ENCODE data around the gene ARHGEF12. TPM values are rescaled to one million over a fixed set of nuclear protein-coding genes. Genes with fewer than 3 reads are reported as not detected.

ARHGEF12 gene
- polyA plus RNA-seq, 3 donors = 0.25 to 0.87 (median 0.27) TPM

GRCh38 chr11:120523196-120523595 lies 187.0 kb downstream of the ARHGEF12 start:
- Histone ChIP-seq H3K9ac (ENCODE audit: insufficient read depth, low read length, poor library complexity, severe bottlenecking) (no peak overlapping the region), H3K27ac (ENCODE audit: low read depth in 1 of 2, low read length in 2 of 2) (no peak overlapping the region), H3K36me3 (replicated peaks in 1 of 2; ENCODE audit: control insufficient read depth in 1 of 2, insufficient read depth in 2 of 2, low read length in 2 of 2) (no peaks in the 10 kb centered on the region), H2AFZ (ENCODE audit: insufficient read depth, low read depth, low read length, poor library complexity, severe bottlenecking) (no peak overlapping the region), H3K9me3 (replicated peaks in 1 of 2; ENCODE audit: control insufficient read depth in 1 of 2, insufficient read depth in 1 of 2, low read length in 2 of 2) (no peaks in the 10 kb centered on the region), H3K27me3 (ENCODE audit: control insufficient read depth in 2 of 2, insufficient read depth in 2 of 2, low read length in 2 of 2) (peaks cover 0 to 6% of the 10 kb centered on the region in 2 donors), H3K4me2 (replicated peaks; ENCODE audit: extremely low read depth, low read length, poor library complexity, severe bottlenecking) (no peak overlapping the region), H3K79me2 (ENCODE audit: insufficient read depth, low read length) (no peaks in the 10 kb centered on the region), H3K4me1 (ENCODE audit: control insufficient read depth in 1 of 2, insufficient read depth in 2 of 2, low read length in 2 of 2) (no peaks in the 10 kb centered on the region), H4K20me1 (ENCODE audit: insufficient read depth, low read length) (no peaks in the 10 kb centered on the region), H3K4me3 (replicated peaks in 1 of 3; ENCODE audit: low read depth in 2 of 3, low read length in 3 of 3) (no peak overlapping the region)
- Mint-ChIP-seq H3K9me3 (no peaks in the 10 kb centered on the region), H3K36me3 (no peaks in the 10 kb centered on the region), H3K27ac (no peak overlapping the region), H3K27me3 (ENCODE audit: low read depth in 3 of 3) (peaks cover 13 to 30% (median 17%) of the 10 kb centered on the region in 3 donors), H3K4me3 (no peak overlapping the region), H3K4me1 (no peaks in the 10 kb centered on the region)
- 67% methylated on average over 11 of the region's 12 CpGs for WGBS (ENCODE audit: insufficient coverage)
- DNase-seq = no peak
- no peak for TF ChIP-seq CTCF (IDR thresholded peaks at IDR 0.05)
- intact Hi-C loops (cut with micrococcal nuclease) = no loop called here

- WGBS (ENCODE audit: insufficient coverage) = 96% methylated on average over 9 of the region's 9 CpGs
- Histone ChIP-seq H3K9me3 (replicated peaks in 1 of 2; ENCODE audit: control insufficient read depth in 1 of 2, insufficient read depth in 1 of 2, low read length in 2 of 2) (no peaks in the 10 kb centered on the region), H3K27ac (ENCODE audit: low read depth in 1 of 2, low read length in 2 of 2) (no peak overlapping the region), H3K4me1 (ENCODE audit: control insufficient read depth in 1 of 2, insufficient read depth in 2 of 2, low read length in 2 of 2) (no peaks in the 10 kb centered on the region), H2AFZ (ENCODE audit: insufficient read depth, low read depth, low read length, poor library complexity, severe bottlenecking) (no peak overlapping the region), H3K79me2 (ENCODE audit: insufficient read depth, low read length) (no peaks in the 10 kb centered on the region), H3K9ac (ENCODE audit: insufficient read depth, low read length, poor library complexity, severe bottlenecking) (no peak overlapping the region), H3K27me3 (ENCODE audit: control insufficient read depth in 2 of 2, insufficient read depth in 2 of 2, low read length in 2 of 2) (peaks cover 0 to 6% of the 10 kb centered on the region in 2 donors), H4K20me1 (ENCODE audit: insufficient read depth, low read length) (no peaks in the 10 kb centered on the region), H3K4me2 (replicated peaks; ENCODE audit: extremely low read depth, low read length, poor library complexity, severe bottlenecking) (no peak overlapping the region), H3K4me3 (replicated peaks in 1 of 3; ENCODE audit: low read depth in 2 of 3, low read length in 3 of 3) (no peak overlapping the region), H3K36me3 (replicated peaks in 1 of 2; ENCODE audit: control insufficient read depth in 1 of 2, insufficient read depth in 2 of 2, low read length in 2 of 2) (no peaks in the 10 kb centered on the region)
- Mint-ChIP-seq H3K4me1 (no peaks in the 10 kb centered on the region), H3K9me3 (peaks cover 0 to 2% (median 0%) of the 10 kb centered on the region in 7 donors), H3K27me3 (ENCODE audit: low read depth in 3 of 3) (peaks cover 9 to 35% (median 18%) of the 10 kb centered on the region in 3 donors), H3K4me3 (no peak overlapping the region), H3K36me3 (no peaks in the 10 kb centered on the region), H3K27ac (peak overlapping the region in 1 of 7 donors; percentile 67)
- DNase-seq = no peak
- intact Hi-C loops (cut with micrococcal nuclease) = no loop called here
- TF ChIP-seq CTCF (IDR thresholded peaks at IDR 0.05) = no peak
Measured at GRCh38 chr11:120524536-120525085, 188.4 kb downstream of the ARHGEF12 start.
